HepG2 (cell line): ENCODE data around the gene LHX3. TPM values are rescaled to one million over a fixed set of nuclear protein-coding genes. Genes with fewer than 3 reads are reported as not detected.

Experiments
- ATAC-seq: fragments of 200-7000 bp; cut with Tn5 transposase; 3 replicates; pipeline ENCODE4 v1.9.1; 2020; ENCODE audit warnings: mild to moderate bottlenecking, moderate library complexity
- BruUV-seq: library from RNA; stranded (reverse); fragments of 400-500 nt; replicated peaks from 2 replicates; lab custom pipeline; 2021; lab: Mats Ljungman, UMichigan
- CTCF ChIA-PET: fragments of 300-600 bp; formaldehyde crosslinking; extraction: SDS; loops from one replicate; lab custom pipeline; 2021; ENCODE audit warnings: low total read pairs, inconsistent platforms, low intra/inter-chr PET ratio; lab: Yijun Ruan, JAX
- POLR2A ChIA-PET: fragments of 350-600 bp; sonication (Branson Sonifier 250); formaldehyde crosslinking; loops from one replicate; lab custom pipeline; 2020; ENCODE audit warnings: antibody characterized with exemption, inconsistent platforms; lab: Yijun Ruan, JAX
- DNase-seq: peaks from one replicate; pipeline ENCODE4 v3.0.0-alpha.2; 2015; ENCODE audit warnings: low spot score
- FAIRE-seq: peaks from 3 replicates; lab custom pipeline; 2011; peaks lifted over from hg19 to GRCh38; lab: Jason Lieb, UNC
- H2AFZ ChIP-seq: one replicate; pipeline ENCODE4 v1.6.1; 2011; ENCODE audit warnings: low read length, inconsistent platforms
- H3K27ac ChIP-seq: fragments of 300-600 bp; 3 replicates; pipeline ENCODE4 v1.8.0; 2011; ENCODE audit warnings: mixed run types, mild to moderate bottlenecking, mixed read lengths, low read length, inconsistent platforms; ENCODE audit not compliant: insufficient read depth; ENCODE audit errors: extremely low read length
- H3K27me3 ChIP-seq, 2 experiments: fragments of 200-600 bp in 1 of 2; 2 replicates in 1 of 2; 3 replicates in 1 of 2; pipeline versions ENCODE4 v1.6.0 to v1.8.0; 2011; ENCODE audit warnings: low read length in 2 of 2, mild to moderate bottlenecking in 2 of 2, moderate library complexity in 2 of 2, inconsistent platforms in 1 of 2; ENCODE audit not compliant: insufficient read depth in 2 of 2, control insufficient read depth in 1 of 2
- H3K36me3 ChIP-seq, 2 experiments: fragments of 200-600 bp in 1 of 2; replicated peaks in 1 of 2; 2 replicates in 1 of 2; 3 replicates in 1 of 2; pipeline versions ENCODE4 v1.5.1 to v1.8.0; 2011; ENCODE audit warnings: low read length in 2 of 2, inconsistent platforms in 1 of 2; ENCODE audit not compliant: insufficient read depth in 2 of 2, control insufficient read depth in 1 of 2
- H3K4me1 ChIP-seq: 2 replicates; pipeline ENCODE4 v1.5.1; 2012; ENCODE audit warnings: low read length, inconsistent platforms; ENCODE audit not compliant: insufficient read depth
- H3K4me2 ChIP-seq: 2 replicates; pipeline ENCODE4 v1.6.0; 2011; ENCODE audit warnings: low read depth, low read length, inconsistent platforms
- H3K4me3 ChIP-seq, 3 experiments: fragments of 200-600 bp in 1 of 3; sonication (generic), shearing (Covaris generic) in 1 of 3; replicated peaks in 1 of 3; 2 replicates each; pipeline ENCODE4 v1.5.1; 2011 to 2016; ENCODE audit warnings: low read length in 3 of 3, inconsistent platforms in 2 of 3, low read depth in 2 of 3, mild to moderate bottlenecking in 2 of 3, control low read depth in 1 of 3, mixed read lengths in 1 of 3; ENCODE audit not compliant: insufficient read depth in 1 of 3
- H3K79me2 ChIP-seq: one replicate; pipeline ENCODE4 v1.6.1; 2011; ENCODE audit warnings: low read length, inconsistent platforms; ENCODE audit not compliant: insufficient read depth
- H3K9ac ChIP-seq: 2 replicates; pipeline ENCODE4 v1.6.0; 2011; ENCODE audit warnings: mild to moderate bottlenecking, low read depth, low read length, inconsistent platforms; ENCODE audit not compliant: insufficient read depth
- H3K9me3 ChIP-seq: 2 replicates; pipeline ENCODE4 v1.5.1; 2012; ENCODE audit warnings: mild to moderate bottlenecking, low read length
- H4K20me1 ChIP-seq: 2 replicates; pipeline ENCODE4 v1.6.0; 2011; ENCODE audit warnings: inconsistent platforms, mild to moderate bottlenecking, low read length, moderate library complexity; ENCODE audit not compliant: insufficient read depth
- DBP ChIP-seq: sonication (generic); formaldehyde crosslinking; IDR thresholded peaks from 2 replicates; pipeline ENCODE4 v1.4.0; 2020; ENCODE audit warnings: missing genetic modification reagents; ENCODE audit errors: not compliant biosample characterization
- GTF2F1 ChIP-seq: fragments of 150-350 bp; IDR thresholded peaks from 2 replicates; pipeline ENCODE4 v1.6.1; 2014; ENCODE audit warnings: low read length
- HOXA9 ChIP-seq: sonication (generic); formaldehyde crosslinking; IDR thresholded peaks from 2 replicates; pipeline ENCODE4 v1.8.1; 2022; ENCODE audit warnings: missing genetic modification reagents, mild to moderate bottlenecking, moderate library complexity, borderline replicate concordance
- MZF1 ChIP-seq: sonication (generic); formaldehyde crosslinking; IDR thresholded peaks from 2 replicates; pipeline ENCODE4 v1.8.1; 2023; ENCODE audit warnings: mild to moderate bottlenecking, missing genetic modification reagents, borderline replicate concordance
- NONO ChIP-seq, 2 experiments: fragments of 450-650 bp in 1 of 2; sonication (generic) in 1 of 2; formaldehyde crosslinking in 1 of 2; IDR thresholded peaks in 1 of 2; conservative IDR thresholded peaks in 1 of 2; 2 replicates each; pipeline versions ENCODE4 v1.6.1 to v1.8.0; 2017 to 2022; ENCODE audit warnings: mild to moderate bottlenecking in 1 of 2, missing genetic modification reagents in 1 of 2, moderate library complexity in 1 of 2
- PAF1 ChIP-seq: IDR thresholded peaks from 2 replicates; pipeline ENCODE4 v1.6.1; 2016; ENCODE audit warnings: missing genetic modification reagents, missing compliant biosample characterization
- POLR2A ChIP-seq, 2 experiments: IDR thresholded peaks; 2 replicates each; pipeline ENCODE4 v1.6.1; 2011; ENCODE audit warnings: low read depth in 2 of 2, low read length in 2 of 2, mild to moderate bottlenecking in 1 of 2, moderate library complexity in 1 of 2; ENCODE audit not compliant: insufficient read depth in 1 of 2
- SSRP1 ChIP-seq: IDR thresholded peaks from 2 replicates; pipeline ENCODE4 v1.6.1; 2016; ENCODE audit warnings: control low read depth
- TSC22D2 ChIP-seq: sonication (generic); formaldehyde crosslinking; IDR thresholded peaks from 2 replicates; pipeline ENCODE4 v1.5.1; 2020; ENCODE audit warnings: missing genetic modification reagents, mild to moderate bottlenecking, borderline replicate concordance
- ZNF124 ChIP-seq: sonication (generic); formaldehyde crosslinking; IDR thresholded peaks from 2 replicates; pipeline ENCODE4 v1.4.0; 2020; ENCODE audit warnings: missing genetic modification reagents
- ZNF224 ChIP-seq: sonication (generic); formaldehyde crosslinking; IDR thresholded peaks from 2 replicates; pipeline ENCODE4 v1.5.0; 2020; ENCODE audit warnings: mild to moderate bottlenecking, missing genetic modification reagents
- ZNF547 ChIP-seq: sonication (generic); formaldehyde crosslinking; IDR thresholded peaks from 2 replicates; pipeline ENCODE4 v1.5.1; 2020; ENCODE audit warnings: mild to moderate bottlenecking, missing genetic modification reagents
- ZNF776 ChIP-seq: sonication (generic); formaldehyde crosslinking; IDR thresholded peaks from 2 replicates; pipeline ENCODE4 v1.4.0; 2020; ENCODE audit warnings: mild to moderate bottlenecking, missing genetic modification reagents
- ZNF850 ChIP-seq: sonication (generic); formaldehyde crosslinking; conservative IDR thresholded peaks from 2 replicates; pipeline ENCODE4 v1.9.0; 2021; ENCODE audit warnings: mild to moderate bottlenecking, missing genetic modification reagents
- WGBS: methylation state at CpG from one replicate; pipeline ENCODE4 v1.1.6; 2017; ENCODE audit warnings: low lambda C conversion rate; 5-methylcytosine and 5-hydroxymethylcytosine counted together
- in situ Hi-C: cut with HindIII; loops from 2 replicates; pipeline ENCODE4 v1.10.0; 2017; ENCODE audit warnings: low pct_unique_long_range_greater_than_20kb; ENCODE audit not compliant: extremely low pct_ligation_motif_present
- intact Hi-C: fragments of 100-400 bp; cut with micrococcal nuclease; formaldehyde crosslinking; loops from one replicate; pipeline ENCODE4 v1.10.0; 2022; ENCODE audit not compliant: unreplicated experiment
- polyA plus RNA-seq, 8 experiments: library from polyadenylated mRNA; depleted of rRNA in 3 of 8; stranded (reverse) in 7 of 8; unstranded in 1 of 8; fragments of >200 nt; fragmentation: Illumina TruSeq in 4 of 8; extraction: Trizol in 4 of 8; gene quantifications; 2 replicates each; pipeline versions ENCODE4 v1.2.1 to v1.2.3, GENCODE V29; 2011 to 2016; ENCODE audit warnings: low read depth in 4 of 8, missing spikeins in 1 of 8, mixed read lengths in 1 of 8; ENCODE audit not compliant: insufficient read depth in 1 of 8
- total RNA-seq, 5 experiments: library from RNA; depleted of rRNA; stranded (reverse); fragments of >200 nt; fragmentation: Illumina TruSeq; extraction: Trizol; gene quantifications; 2 replicates each; pipeline ENCODE4 v1.2.3, GENCODE V29; 2016; ENCODE audit warnings: low read depth in 1 of 5
- TF ChIP-seq, protein P1 (sequence below), 2 experiments: sonication (generic) in 1 of 2; formaldehyde crosslinking in 1 of 2; IDR thresholded peaks; 2 replicates each; pipeline versions ENCODE4 v1.4.0 to v1.6.1; 2018 to 2020; ENCODE audit warnings: missing genetic modification reagents in 2 of 2, borderline replicate concordance in 1 of 2, low read depth in 1 of 2, mild to moderate bottlenecking in 1 of 2, missing biosample characterization in 1 of 2
- TF ChIP-seq, protein P2 (sequence below): sonication (generic); formaldehyde crosslinking; IDR thresholded peaks from 2 replicates; pipeline ENCODE4 v1.8.1; 2023; ENCODE audit warnings: mild to moderate bottlenecking, moderate library complexity, missing genetic modification reagents

The LHX3 gene
- total and polyA plus RNA-seq, 2 of the 13 experiments (the other 11 are each of a cell fraction or from before 2014, with no cell fraction given) = not detected

DNA sequence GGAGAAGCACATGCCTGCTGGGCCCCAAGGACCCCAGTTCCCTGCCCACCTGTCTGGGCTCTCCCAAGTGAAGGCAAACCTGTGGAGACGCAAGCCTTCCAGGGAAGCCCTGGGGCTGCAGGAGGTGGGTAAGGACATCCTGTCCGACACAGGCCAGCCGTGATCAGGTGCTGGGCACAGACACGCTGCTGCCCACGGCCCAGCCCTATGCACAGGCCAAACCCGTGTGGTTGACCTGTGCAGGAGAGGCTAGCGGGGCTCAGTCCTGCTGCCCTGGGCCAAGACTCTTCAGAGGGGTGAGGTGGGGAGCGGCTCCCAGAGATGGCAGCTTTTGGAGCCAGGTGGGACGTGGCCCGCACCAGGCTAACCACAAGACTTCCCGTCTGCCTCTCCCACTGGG, 14.3 kb downstream of the LHX3 start (continued):
- no peak for TF ChIP-seq ZNF224 (CRISPR knock-in tag)
- no peak for TF ChIP-seq TSC22D2 (CRISPR knock-in tag)
- TF ChIP-seq ZNF124 (CRISPR knock-in tag) = no peak

DNA sequence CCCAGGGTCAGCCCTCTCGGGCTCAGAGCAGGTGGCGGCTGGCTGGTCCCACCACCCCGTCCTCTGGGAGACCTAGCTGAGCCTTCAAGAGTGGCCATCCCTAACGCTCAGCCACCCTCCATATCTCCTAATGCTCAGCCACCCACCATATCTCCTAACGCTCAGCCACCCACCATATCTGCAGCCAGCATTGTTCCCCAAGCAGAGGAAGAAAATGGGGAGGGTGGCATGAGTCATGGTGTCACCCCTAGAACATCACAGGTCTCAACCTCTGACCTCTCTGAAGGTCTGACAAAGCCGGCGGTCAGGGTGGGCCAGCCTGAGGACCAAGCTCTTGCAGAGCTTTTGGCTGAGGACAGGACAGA, 14.7 kb downstream of the LHX3 start:
- Histone ChIP-seq H3K4me2 (no peak overlapping the region), H3K36me3 (no peaks in the 10 kb centered on the region)
- in situ Hi-C loops = no loop called here
- no peak for TF ChIP-seq DBP
- TF ChIP-seq, protein P1, sequence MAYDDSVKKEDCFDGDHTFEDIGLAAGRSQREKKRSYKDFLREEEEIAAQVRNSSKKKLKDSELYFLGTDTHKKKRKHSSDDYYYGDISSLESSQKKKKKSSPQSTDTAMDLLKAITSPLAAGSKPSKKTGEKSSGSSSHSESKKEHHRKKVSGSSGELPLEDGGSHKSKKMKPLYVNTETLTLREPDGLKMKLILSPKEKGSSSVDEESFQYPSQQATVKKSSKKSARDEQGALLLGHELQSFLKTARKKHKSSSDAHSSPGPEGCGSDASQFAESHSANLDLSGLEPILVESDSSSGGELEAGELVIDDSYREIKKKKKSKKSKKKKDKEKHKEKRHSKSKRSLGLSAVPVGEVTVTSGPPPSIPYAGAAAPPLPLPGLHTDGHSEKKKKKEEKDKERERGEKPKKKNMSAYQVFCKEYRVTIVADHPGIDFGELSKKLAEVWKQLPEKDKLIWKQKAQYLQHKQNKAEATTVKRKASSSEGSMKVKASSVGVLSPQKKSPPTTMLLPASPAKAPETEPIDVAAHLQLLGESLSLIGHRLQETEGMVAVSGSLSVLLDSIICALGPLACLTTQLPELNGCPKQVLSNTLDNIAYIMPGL (CRISPR knock-in tag; IDR thresholded peaks at IDR 0.05; ENCODE audit: borderline replicate concordance in 1 of 2, low read depth in 1 of 2) = no peak
- no peak for TF ChIP-seq HOXA9
- no peak for TF ChIP-seq GTF2F1
- no peak for TF ChIP-seq ZNF850 (CRISPR knock-in tag)
- TF ChIP-seq, protein P2, sequence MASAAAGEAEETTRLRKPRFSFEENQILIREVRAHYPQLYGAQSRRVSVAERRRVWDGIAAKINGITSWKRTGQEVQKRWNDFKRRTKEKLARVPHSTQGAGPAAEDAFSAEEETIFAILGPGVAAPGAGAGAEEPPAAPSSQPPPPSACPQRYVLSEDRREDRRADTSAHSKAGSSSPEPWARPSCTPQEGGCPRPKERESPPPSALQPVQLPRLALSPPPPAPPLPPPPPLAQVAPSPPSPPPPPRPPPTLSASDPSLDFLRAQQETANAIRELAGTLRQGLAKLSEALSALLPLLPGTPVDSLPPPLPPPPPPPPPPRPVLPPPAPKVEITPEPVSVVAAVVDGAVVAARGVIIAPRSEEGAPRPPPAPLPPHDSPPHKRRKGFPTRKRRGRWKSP (CRISPR knock-in tag) = no peak
- TF ChIP-seq PAF1 = no peak
- no peak for TF ChIP-seq POLR2A (IDR thresholded peaks at IDR 0.05; ENCODE audit: insufficient read depth in 1 of 2, low read depth in 2 of 2, low read length in 2 of 2)
- no peak for TF ChIP-seq NONO (IDR thresholded peaks at IDR 0.05)
- no peak for TF ChIP-seq NONO (CRISPR knock-in tag; conservative IDR thresholded peaks at IDR 0.05)
- no peak for TF ChIP-seq ZNF776 (CRISPR knock-in tag)
- no peak for TF ChIP-seq MZF1 (CRISPR knock-in tag)
- TF ChIP-seq ZNF547 (CRISPR knock-in tag) = no peak
- no peak for TF ChIP-seq SSRP1 (CRISPR knock-in tag)
- TF ChIP-seq, all 625 proteins: peak for 0
- H3K79me2 ChIP-seq = no peaks in the 10 kb centered on the region
- no peak overlapping the region for H3K9ac ChIP-seq
- DNase-seq (no peak), ATAC-seq (no peak), FAIRE-seq (no peak)
- no peaks in the 10 kb centered on the region for H3K4me1 ChIP-seq
- no peak overlapping the region for H3K4me3 ChIP-seq
- CTCF ChIA-PET = no interaction called here
- intact Hi-C loops = no loop called here
- no TSS peak for BruUV-seq
- no peaks in the 10 kb centered on the region for H4K20me1 ChIP-seq
- H3K9me3 ChIP-seq = no peaks in the 10 kb centered on the region
- WGBS = 37% methylated on average over 7 of the region's 7 CpGs
- H2AFZ ChIP-seq = no peak overlapping the region
- H3K27me3 ChIP-seq = peaks cover 10 to 68% of the 10 kb centered on the region in 2 experiments; a peak in 4 of 5 replicates
- POLR2A ChIA-PET = no interaction called here
- H3K27ac ChIP-seq = no peak overlapping the region
